K562 (cell line): Measurements from ENCODE around the gene ZBED4. TPM values are rescaled to one million over a fixed set of nuclear protein-coding genes. Genes with fewer than 3 reads are reported as not detected.
A peak's percentile ranks its signal among the peaks of the same experiment; 100 is the strongest.

Source experiments
- ATAC-seq: fragments of 200-7000 bp; cut with Tn5 transposase; 3 replicates; pipeline ENCODE4 v1.9.1; 2020; ENCODE audit warnings: moderate library complexity
- BruUV-seq: library from RNA; stranded (reverse); fragments of 400-500 nt; replicated peaks from 2 replicates; lab custom pipeline; 2021; lab: Mats Ljungman, UMichigan
- CTCF ChIA-PET: fragments of 300-600 bp; formaldehyde crosslinking; extraction: SDS; loops from one replicate; lab custom pipeline; 2021; ENCODE audit warnings: low intra/inter-chr PET ratio; lab: Yijun Ruan, JAX
- POLR2A ChIA-PET: fragments of 300-600, 350-650 bp; sonication (Branson Sonifier 250); formaldehyde crosslinking; extraction: SDS; loops from one replicate; lab custom pipeline; 2021; ENCODE audit warnings: antibody characterized with exemption, inconsistent platforms; lab: Yijun Ruan, JAX
- DNase-seq, 4 experiments: peaks; one replicate each; pipeline versions ENCODE4 v3.0.0 to v3.0.0-alpha.2; 2011 to 2018; ENCODE audit warnings: low spot score in 3 of 4, mixed read lengths in 3 of 4; ENCODE audit errors: extremely low read depth in 1 of 4
- FAIRE-seq: peaks from 2 replicates; lab custom pipeline; 2011; peaks lifted over from hg19 to GRCh38; lab: Jason Lieb, UNC
- H2AFZ ChIP-seq: 2 replicates; pipeline ENCODE4 v1.6.0; 2011; ENCODE audit warnings: low read depth, low read length, control low read depth, inconsistent platforms
- H3K27ac ChIP-seq: fragments of 200-600 bp; 3 replicates; pipeline ENCODE4 v1.8.0; 2011; ENCODE audit warnings: low read depth, mild to moderate bottlenecking, control low read depth, inconsistent platforms, low read length, moderate library complexity, mixed read lengths; ENCODE audit errors: extremely low read depth
- H3K27me3 ChIP-seq, 2 experiments: fragments of 300-600 bp in 1 of 2; 2 replicates in 1 of 2; 3 replicates in 1 of 2; pipeline versions ENCODE4 v1.6.0 to v1.8.0; 2011; ENCODE audit warnings: inconsistent platforms in 2 of 2, low read length in 2 of 2, mild to moderate bottlenecking in 1 of 2, mixed read lengths in 1 of 2, moderate library complexity in 1 of 2; ENCODE audit not compliant: control insufficient read depth in 2 of 2, insufficient read depth in 2 of 2
- H3K36me3 ChIP-seq: fragments of 300-600 bp; 3 replicates; pipeline ENCODE4 v1.8.0; 2011; ENCODE audit warnings: mild to moderate bottlenecking, low read length, inconsistent platforms; ENCODE audit not compliant: control insufficient read depth, insufficient read depth
- H3K4me1 ChIP-seq, 2 experiments: fragments of 200-600 bp in 1 of 2; replicated peaks in 1 of 2; 2 replicates in 1 of 2; 3 replicates in 1 of 2; pipeline versions ENCODE4 v1.5.1 to v1.8.0; 2011; ENCODE audit warnings: inconsistent platforms in 2 of 2, low read length in 2 of 2, mild to moderate bottlenecking in 1 of 2, mixed read lengths in 1 of 2, moderate library complexity in 1 of 2; ENCODE audit not compliant: control insufficient read depth in 2 of 2, insufficient read depth in 2 of 2
- H3K4me2 ChIP-seq: 2 replicates; pipeline ENCODE4 v1.6.1; 2011; ENCODE audit warnings: low read length, control low read depth, inconsistent platforms, mixed read lengths; ENCODE audit not compliant: insufficient read depth
- H3K4me3 ChIP-seq: fragments of 200-600 bp; sonication (generic), shearing (Covaris generic); 2 replicates; pipeline ENCODE4 v1.5.1; 2016; ENCODE audit warnings: control low read depth, inconsistent platforms
- H3K79me2 ChIP-seq: fragments of 200-600 bp; 3 replicates; pipeline ENCODE4 v1.8.0; 2011; ENCODE audit warnings: low read length, inconsistent platforms; ENCODE audit not compliant: control insufficient read depth, insufficient read depth
- H3K9ac ChIP-seq, 2 experiments: 2 replicates each; pipeline versions ENCODE4 v1.6.0 to v1.6.1; 2011; ENCODE audit warnings: low read depth in 2 of 2, low read length in 2 of 2, control low read depth in 1 of 2, inconsistent platforms in 1 of 2, mild to moderate bottlenecking in 1 of 2, mixed read lengths in 1 of 2; ENCODE audit not compliant: insufficient read depth in 1 of 2
- H3K9me1 ChIP-seq: one replicate; pipeline ENCODE4 v1.6.0; 2011; ENCODE audit warnings: inconsistent platforms, mild to moderate bottlenecking, low read length, moderate library complexity; ENCODE audit not compliant: control insufficient read depth, insufficient read depth
- H3K9me3 ChIP-seq: replicated peaks from 2 replicates; pipeline ENCODE4 v1.5.1; 2011; ENCODE audit warnings: low read depth, low read length, inconsistent platforms; ENCODE audit not compliant: control insufficient read depth, insufficient read depth
- H4K20me1 ChIP-seq: replicated peaks from 2 replicates; pipeline ENCODE4 v1.6.1; 2011; ENCODE audit warnings: low read length, inconsistent platforms, mixed read lengths; ENCODE audit not compliant: control insufficient read depth, insufficient read depth
- CAMTA2 ChIP-seq: fragments of 250-450 bp; sonication (Bioruptor Pico); conservative IDR thresholded peaks from 2 replicates; pipeline ENCODE4 v1.5.1; 2022
- CEBPB ChIP-seq: fragments of 450-650 bp; IDR thresholded peaks from 2 replicates; pipeline ENCODE4 v1.6.1; 2016; ENCODE audit warnings: missing genetic modification characterization, missing compliant biosample characterization
- CEBPG ChIP-seq, 3 experiments: fragments of 200-800 bp in 1 of 3; sonication (Bioruptor generic) in 1 of 3; sonication (generic) in 1 of 3; formaldehyde crosslinking in 1 of 3; IDR thresholded peaks in 2 of 3; conservative IDR thresholded peaks in 1 of 3; 2 replicates each; pipeline versions ENCODE4 v1.6.1 to v1.8.0; 2016 to 2022; ENCODE audit warnings: missing compliant biosample characterization in 2 of 3, missing genetic modification characterization in 2 of 3, mild to moderate bottlenecking in 1 of 3, missing genetic modification reagents in 1 of 3
- CREM ChIP-seq: IDR thresholded peaks from 2 replicates; pipeline ENCODE4 v1.6.1; 2014; ENCODE audit warnings: antibody characterized with exemption, low read depth
- DNMT1 ChIP-seq: fragments of 450-650 bp; IDR thresholded peaks from 2 replicates; pipeline ENCODE4 v1.6.1; 2016; ENCODE audit warnings: antibody characterized with exemption, mild to moderate bottlenecking
- FIP1L1 ChIP-seq: fragments of 200-400 bp; formaldehyde crosslinking; IDR thresholded peaks from 2 replicates; pipeline ENCODE4 v1.6.1; 2018; ENCODE audit warnings: mild to moderate bottlenecking, low read depth, low read length; ENCODE audit not compliant: poor library complexity, severe bottlenecking
- HDAC8 ChIP-seq: fragments of 450-650 bp; IDR thresholded peaks from 2 replicates; pipeline ENCODE4 v1.6.1; 2016; ENCODE audit warnings: mild to moderate bottlenecking, missing genetic modification characterization, moderate library complexity, missing compliant biosample characterization
- RBFOX2 ChIP-seq: fragments of 200-400 bp; formaldehyde crosslinking; IDR thresholded peaks from 2 replicates; pipeline ENCODE4 v1.6.1; 2017; ENCODE audit warnings: low read depth, mild to moderate bottlenecking, low read length, moderate library complexity
- TRIM24 ChIP-seq, 2 experiments: fragments of 450-650 bp; IDR thresholded peaks; 2 replicates each; pipeline ENCODE4 v1.6.1; 2016
- WGBS: fragments of 100-300 bp; shearing (Covaris generic); methylation state at CpG from one replicate; pipeline ENCODE4 v1.1.6; 2016; ENCODE audit warnings: low coverage, mixed read lengths; ENCODE audit not compliant: insufficient coverage; ENCODE audit errors: missing lambda C conversion rate; 5-methylcytosine and 5-hydroxymethylcytosine counted together
- in situ Hi-C: fragments of 300-500 bp; cut with MboI; formaldehyde crosslinking; loops from 4 replicates; pipeline ENCODE4 v1.15.0; 2018; ENCODE audit warnings: inconsistent platforms, mixed read lengths
- intact Hi-C: fragments of 100-400 bp; cut with micrococcal nuclease; formaldehyde crosslinking; loops from 2 replicates; pipeline ENCODE4 v1.14.2; 2022
- polyA plus RNA-seq, 8 experiments: library from polyadenylated mRNA; depleted of rRNA in 4 of 8; stranded (reverse) in 5 of 8; unstranded in 3 of 8; fragments of >200 nt; fragmentation: Nextera tagmentation in 2 of 8; fragmentation: Illumina TruSeq in 1 of 8; extraction: Ambion mirVana in 2 of 8; extraction: Trizol in 1 of 8; gene quantifications; 2 replicates each; pipeline versions ENCODE4 v1.2.1 to v1.2.3, GENCODE V29; 2011 to 2014; ENCODE audit warnings: inconsistent platforms in 1 of 8, missing spikeins in 1 of 8
- total RNA-seq, 7 experiments: library from RNA; depleted of rRNA in 6 of 7; stranded (reverse); fragments of >200 nt in 6 of 7; fragmentation: Illumina TruSeq in 2 of 7; extraction: Trizol in 2 of 7; gene quantifications; 2 replicates each; pipeline versions ENCODE4 v1.2.1 to v1.2.3, GENCODE V29; 2011 to 2021; ENCODE audit warnings: low replicate concordance in 1 of 7

Gene ZBED4
- total and polyA plus RNA-seq, 9 of the 15 experiments (the other 6 are each of a cell fraction or from before 2014, with no cell fraction given), result 1.5 to 16.8 (median 7.4) TPM

- Histone ChIP-seq H3K9me1 (no peaks in the 10 kb centered on the region), H3K4me2 (no peak overlapping the region), H3K27ac (no peak overlapping the region), H3K27me3 (peaks cover 10 to 21% of the 10 kb centered on the region in 2 experiments), H3K9me3 (no peaks in the 10 kb centered on the region), H3K36me3 (no peaks in the 10 kb centered on the region), H4K20me1 (no peaks in the 10 kb centered on the region), H3K4me3 (no peak overlapping the region), H2AFZ (no peak overlapping the region), H3K79me2 (no peaks in the 10 kb centered on the region), H3K4me1 (peaks cover 0 to 8% of the 10 kb centered on the region in 2 experiments; a peak in 3 of 5 replicates), H3K9ac (no peak overlapping the region)
- intact Hi-C loops (no loop called here), in situ Hi-C loops (no loop called here)
- POLR2A ChIA-PET, result no interaction called here
- no peak for FAIRE-seq
- CTCF ChIA-PET, result no interaction called here
- 15% methylated on average over 8 of the region's 11 CpGs for WGBS
- peak in 1 of 2 experiments; percentile 9; a peak in 1 of 4 replicates for TF ChIP-seq TRIM24 (IDR thresholded peaks at IDR 0.05)
- TF ChIP-seq RBFOX2, result no peak
- TF ChIP-seq FIP1L1, result no peak
- no peak for TF ChIP-seq CAMTA2 (CRISPR knock-in tag)
- TF ChIP-seq CREM, result no peak
- TF ChIP-seq CEBPG (CRISPR knock-in tag; IDR thresholded peaks at IDR 0.05), result no peak
- no peak for TF ChIP-seq CEBPG (tag; conservative IDR thresholded peaks at IDR 0.05 in 1 of 2, IDR thresholded peaks at IDR 0.05 in 1 of 2)
- 0 out of 2 replicates have a peak, but pooled peaks have one; percentile 24 for TF ChIP-seq CEBPB
- no peak for TF ChIP-seq HDAC8
- TF ChIP-seq DNMT1, result no peak
- no peak for DNase-seq
- BruUV-seq, result no TSS peak
- no peak for ATAC-seq
Measured at GRCh38 chr22:49833340-49834007, 20.2 kb upstream of the ZBED4 start.
